GM21447 (cell line): ENCODE data around the gene PPARA.
"Not testable (repeated sequence)": the region's sequence is repeated elsewhere in the genome, so short reads cannot be mapped to it uniquely, and the experiment has no call there.

Source experiments
- ATAC-seq: cut with Tn5 transposase; IDR thresholded peaks from one replicate; pipeline ENCODE4 v1.9.1; 2021; ENCODE audit not compliant: unreplicated experiment

The PPARA gene

GRCh38 chr22:46240506-46240905 lies 90.2 kb downstream of the PPARA start:
- no peak for ATAC-seq

GRCh38 chr22:46240907-46241306 lies 90.6 kb downstream of the PPARA start:
- no peak for ATAC-seq

- no peak for ATAC-seq
Measured at GRCh38 chr22:46241396-46242007, 91.2 kb downstream of the PPARA start.

GRCh38 chr22:46242076-46242475 lies 91.8 kb downstream of the PPARA start:
- no peak for ATAC-seq

- no peak for ATAC-seq
Measured at GRCh38 chr22:46244771-46245170, 94.4 kb downstream of the PPARA start.

GRCh38 chr22:46245511-46245910 lies 95.2 kb downstream of the PPARA start:
- ATAC-seq = no peak

GRCh38 chr22:46246178-46246577 lies 95.9 kb downstream of the PPARA start:
- no peak for ATAC-seq

GRCh38 chr22:46247443-46247975 lies 97.2 kb downstream of the PPARA start:
- ATAC-seq = no peak

GRCh38 chr22:46250035-46250782 lies 99.9 kb downstream of the PPARA start, which contains the start of gene CDPF1:
Gene CDPF1, minus strand, starts transcription at chr22:46250293. Its CDS starts 2,009 bp downstream, at chr22:46248284.
- peak; percentile 77 for ATAC-seq

GRCh38 chr22:46250783-46251125 lies 100.4 kb downstream of the PPARA start:
- peak; percentile 19 for ATAC-seq

GRCh38 chr22:46251266-46251665 lies 100.9 kb downstream of the PPARA start:
- no peak for ATAC-seq

- ATAC-seq = no peak
Measured at GRCh38 chr22:46251816-46252380, 101.6 kb downstream of the PPARA start.

- no peak for ATAC-seq
Measured at GRCh38 chr22:46256358-46256958, 106.1 kb downstream of the PPARA start.

- ATAC-seq = no peak
Measured at GRCh38 chr22:46259374-46259773, 109.0 kb downstream of the PPARA start.

GRCh38 chr22:46260038-46260437 lies 109.7 kb downstream of the PPARA start:
- no peak for ATAC-seq

GRCh38 chr22:46262449-46263215 lies 112.3 kb downstream of the PPARA start:
- no peak for ATAC-seq

GRCh38 chr22:46263216-46263590 lies 112.9 kb downstream of the PPARA start, which contains the start of gene PKDREJ:
Gene PKDREJ, minus strand, starts transcription at chr22:46263343. Its CDS starts 21 bp downstream, at chr22:46263322.
- no peak for ATAC-seq

- not testable (repeated sequence) for ATAC-seq
Measured at GRCh38 chr22:46264520-46264919, 114.2 kb downstream of the PPARA start.

GRCh38 chr22:46265627-46266026 lies 115.3 kb downstream of the PPARA start:
- ATAC-seq = not testable (repeated sequence)

- peak; percentile 77 for ATAC-seq
Measured at GRCh38 chr22:46267431-46268279, 117.3 kb downstream of the PPARA start, which contains the start of gene TTC38. Gene TTC38, plus strand, starts transcription at chr22:46268008. Its CDS starts 32 bp downstream, at chr22:46268040.
